K562 (cell line): ENCODE measurements around the gene PPT2. TPM values are rescaled to one million over a fixed set of nuclear protein-coding genes. Genes with fewer than 3 reads are reported as not detected.

Experiments
- ATAC-seq: fragments of 200-7000 bp; cut with Tn5 transposase; 3 replicates; pipeline ENCODE4 v1.9.1; 2020; ENCODE audit warnings: moderate library complexity
- BruUV-seq: library from RNA; stranded (reverse); fragments of 400-500 nt; replicated peaks from 2 replicates; lab custom pipeline; 2021; lab: Mats Ljungman, UMichigan
- CTCF ChIA-PET: fragments of 300-600 bp; formaldehyde crosslinking; extraction: SDS; loops from one replicate; lab custom pipeline; 2021; ENCODE audit warnings: low intra/inter-chr PET ratio; lab: Yijun Ruan, JAX
- POLR2A ChIA-PET: fragments of 300-600, 350-650 bp; sonication (Branson Sonifier 250); formaldehyde crosslinking; extraction: SDS; loops from one replicate; lab custom pipeline; 2021; ENCODE audit warnings: antibody characterized with exemption, inconsistent platforms; lab: Yijun Ruan, JAX
- DNase-seq, 4 experiments: peaks; one replicate each; pipeline versions ENCODE4 v3.0.0 to v3.0.0-alpha.2; 2011 to 2018; ENCODE audit warnings: low spot score in 3 of 4, mixed read lengths in 3 of 4; ENCODE audit errors: extremely low read depth in 1 of 4
- FAIRE-seq: peaks from 2 replicates; lab custom pipeline; 2011; peaks lifted over from hg19 to GRCh38; lab: Jason Lieb, UNC
- H2AFZ ChIP-seq: 2 replicates; pipeline ENCODE4 v1.6.0; 2011; ENCODE audit warnings: low read depth, low read length, control low read depth, inconsistent platforms
- H3K27ac ChIP-seq: fragments of 200-600 bp; 3 replicates; pipeline ENCODE4 v1.8.0; 2011; ENCODE audit warnings: low read depth, mild to moderate bottlenecking, control low read depth, inconsistent platforms, low read length, moderate library complexity, mixed read lengths; ENCODE audit errors: extremely low read depth
- H3K27me3 ChIP-seq, 2 experiments: fragments of 300-600 bp in 1 of 2; 2 replicates in 1 of 2; 3 replicates in 1 of 2; pipeline versions ENCODE4 v1.6.0 to v1.8.0; 2011; ENCODE audit warnings: inconsistent platforms in 2 of 2, low read length in 2 of 2, mild to moderate bottlenecking in 1 of 2, mixed read lengths in 1 of 2, moderate library complexity in 1 of 2; ENCODE audit not compliant: control insufficient read depth in 2 of 2, insufficient read depth in 2 of 2
- H3K36me3 ChIP-seq: fragments of 300-600 bp; 3 replicates; pipeline ENCODE4 v1.8.0; 2011; ENCODE audit warnings: mild to moderate bottlenecking, low read length, inconsistent platforms; ENCODE audit not compliant: control insufficient read depth, insufficient read depth
- H3K4me1 ChIP-seq, 2 experiments: fragments of 200-600 bp in 1 of 2; replicated peaks in 1 of 2; 2 replicates in 1 of 2; 3 replicates in 1 of 2; pipeline versions ENCODE4 v1.5.1 to v1.8.0; 2011; ENCODE audit warnings: inconsistent platforms in 2 of 2, low read length in 2 of 2, mild to moderate bottlenecking in 1 of 2, mixed read lengths in 1 of 2, moderate library complexity in 1 of 2; ENCODE audit not compliant: control insufficient read depth in 2 of 2, insufficient read depth in 2 of 2
- H3K4me2 ChIP-seq: 2 replicates; pipeline ENCODE4 v1.6.1; 2011; ENCODE audit warnings: low read length, control low read depth, inconsistent platforms, mixed read lengths; ENCODE audit not compliant: insufficient read depth
- H3K4me3 ChIP-seq: fragments of 200-600 bp; sonication (generic), shearing (Covaris generic); 2 replicates; pipeline ENCODE4 v1.5.1; 2016; ENCODE audit warnings: control low read depth, inconsistent platforms
- H3K79me2 ChIP-seq: fragments of 200-600 bp; 3 replicates; pipeline ENCODE4 v1.8.0; 2011; ENCODE audit warnings: low read length, inconsistent platforms; ENCODE audit not compliant: control insufficient read depth, insufficient read depth
- H3K9ac ChIP-seq, 2 experiments: 2 replicates each; pipeline versions ENCODE4 v1.6.0 to v1.6.1; 2011; ENCODE audit warnings: low read depth in 2 of 2, low read length in 2 of 2, control low read depth in 1 of 2, inconsistent platforms in 1 of 2, mild to moderate bottlenecking in 1 of 2, mixed read lengths in 1 of 2; ENCODE audit not compliant: insufficient read depth in 1 of 2
- H3K9me1 ChIP-seq: one replicate; pipeline ENCODE4 v1.6.0; 2011; ENCODE audit warnings: inconsistent platforms, mild to moderate bottlenecking, low read length, moderate library complexity; ENCODE audit not compliant: control insufficient read depth, insufficient read depth
- H3K9me3 ChIP-seq: replicated peaks from 2 replicates; pipeline ENCODE4 v1.5.1; 2011; ENCODE audit warnings: low read depth, low read length, inconsistent platforms; ENCODE audit not compliant: control insufficient read depth, insufficient read depth
- H4K20me1 ChIP-seq: replicated peaks from 2 replicates; pipeline ENCODE4 v1.6.1; 2011; ENCODE audit warnings: low read length, inconsistent platforms, mixed read lengths; ENCODE audit not compliant: control insufficient read depth, insufficient read depth
- POLR2G ChIP-seq: fragments of 200-400 bp; formaldehyde crosslinking; IDR thresholded peaks from 2 replicates; pipeline ENCODE4 v1.6.1; 2017; ENCODE audit warnings: low read depth, mild to moderate bottlenecking, antibody characterized with exemption, low read length, moderate library complexity
- RBFOX2 ChIP-seq: fragments of 200-400 bp; formaldehyde crosslinking; IDR thresholded peaks from 2 replicates; pipeline ENCODE4 v1.6.1; 2017; ENCODE audit warnings: low read depth, mild to moderate bottlenecking, low read length, moderate library complexity
- SIN3B ChIP-seq: fragments of 450-650 bp; IDR thresholded peaks from 2 replicates; pipeline ENCODE4 v1.6.1; 2017; ENCODE audit warnings: low read depth, mild to moderate bottlenecking, moderate library complexity
- ZNF24 ChIP-seq: fragments of 450-650 bp; IDR thresholded peaks from 2 replicates; pipeline ENCODE4 v1.6.1; 2016
- ZNF253 ChIP-seq: fragments of 250-450 bp; sonication (Bioruptor Pico); conservative IDR thresholded peaks from 2 replicates; pipeline ENCODE4 v1.6.1; 2021; ENCODE audit warnings: mild to moderate bottlenecking
- ZNF699 ChIP-seq: fragments of 250-450 bp; sonication (Bioruptor Pico); IDR thresholded peaks from 2 replicates; pipeline ENCODE4 v1.8.0; 2021; ENCODE audit warnings: mild to moderate bottlenecking, moderate library complexity; ENCODE audit not compliant: insufficient replicate concordance
- WGBS: fragments of 100-300 bp; shearing (Covaris generic); methylation state at CpG from one replicate; pipeline ENCODE4 v1.1.6; 2016; ENCODE audit warnings: low coverage, mixed read lengths; ENCODE audit not compliant: insufficient coverage; ENCODE audit errors: missing lambda C conversion rate; 5-methylcytosine and 5-hydroxymethylcytosine counted together
- in situ Hi-C: fragments of 300-500 bp; cut with MboI; formaldehyde crosslinking; loops from 4 replicates; pipeline ENCODE4 v1.15.0; 2018; ENCODE audit warnings: inconsistent platforms, mixed read lengths
- intact Hi-C: fragments of 100-400 bp; cut with micrococcal nuclease; formaldehyde crosslinking; loops from 2 replicates; pipeline ENCODE4 v1.14.2; 2022
- polyA plus RNA-seq, 8 experiments: library from polyadenylated mRNA; depleted of rRNA in 4 of 8; stranded (reverse) in 5 of 8; unstranded in 3 of 8; fragments of >200 nt; fragmentation: Nextera tagmentation in 2 of 8; fragmentation: Illumina TruSeq in 1 of 8; extraction: Ambion mirVana in 2 of 8; extraction: Trizol in 1 of 8; gene quantifications; 2 replicates each; pipeline versions ENCODE4 v1.2.1 to v1.2.3, GENCODE V29; 2011 to 2014; ENCODE audit warnings: inconsistent platforms in 1 of 8, missing spikeins in 1 of 8
- total RNA-seq, 7 experiments: library from RNA; depleted of rRNA in 6 of 7; stranded (reverse); fragments of >200 nt in 6 of 7; fragmentation: Illumina TruSeq in 2 of 7; extraction: Trizol in 2 of 7; gene quantifications; 2 replicates each; pipeline versions ENCODE4 v1.2.1 to v1.2.3, GENCODE V29; 2011 to 2021; ENCODE audit warnings: low replicate concordance in 1 of 7
- TF ChIP-seq, protein P1 (sequence below): fragments of 250-450 bp; sonication (Bioruptor Pico); IDR thresholded peaks from 2 replicates; pipeline ENCODE4 v1.9.0; 2021; ENCODE audit warnings: mild to moderate bottlenecking
- TF ChIP-seq, protein P2 (sequence below), 3 experiments: IDR thresholded peaks in 2 of 3; conservative IDR thresholded peaks in 1 of 3; 2 replicates each; pipeline ENCODE4 v1.5.1; 2011 to 2012; ENCODE audit warnings: low read length in 3 of 3, mild to moderate bottlenecking in 3 of 3, control low read depth in 2 of 3, improper control_type of control experiment in 1 of 3, inconsistent platforms in 1 of 3, low read depth in 1 of 3, mixed read lengths in 1 of 3, moderate library complexity in 1 of 3; ENCODE audit not compliant: insufficient read depth in 2 of 3
- TF ChIP-seq, protein P3 (sequence below): sonication (generic); formaldehyde crosslinking; IDR thresholded peaks from 2 replicates; pipeline ENCODE4 v1.8.1; 2023; ENCODE audit warnings: mild to moderate bottlenecking, missing genetic modification reagents
- TF ChIP-seq, protein P4 (sequence below): fragments of 250-450 bp; sonication (Bioruptor Pico); IDR thresholded peaks from 2 replicates; pipeline ENCODE4 v1.4.0; 2020; ENCODE audit warnings: borderline replicate concordance

PPT2 gene
- total and polyA plus RNA-seq, 9 of the 15 experiments (the other 6 are each of a cell fraction or from before 2014, with no cell fraction given): 27.4 to 98.8 (median 69.9) TPM

DNA sequence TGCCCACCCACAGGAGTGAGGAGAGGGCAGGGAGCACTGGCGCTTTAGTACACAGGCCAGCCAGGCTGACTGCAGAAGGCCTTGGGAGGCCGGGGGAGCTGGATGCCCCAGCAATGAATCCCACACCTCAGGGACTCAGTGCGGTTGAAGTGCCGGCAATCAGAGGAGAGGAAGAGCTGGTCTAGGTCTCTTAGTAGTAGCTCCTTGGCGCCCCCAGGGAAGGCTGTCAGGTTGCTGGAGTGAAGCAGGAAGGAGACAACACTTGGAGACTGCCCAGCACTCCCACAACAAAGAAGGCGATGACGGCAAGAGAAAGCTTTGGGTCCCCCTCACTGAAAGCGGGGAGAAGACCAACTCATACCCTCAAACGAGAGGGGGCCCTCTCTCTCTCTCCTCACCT is 36.5 kb upstream of the PPT2 start:
- Histone ChIP-seq H3K4me3 (no peak overlapping the region), H3K9me3 (no peaks in the 10 kb centered on the region), H3K79me2 (no peaks in the 10 kb centered on the region), H3K27ac (no peak overlapping the region), H2AFZ (no peak overlapping the region), H3K36me3 (peaks cover 60% of the 10 kb centered on the region), H3K4me1 (peaks cover 7 to 12% of the 10 kb centered on the region in 2 experiments; a peak in 4 of 5 replicates), H3K9me1 (peaks cover 3% of the 10 kb centered on the region), H4K20me1 (no peaks in the 10 kb centered on the region), H3K4me2 (no peak overlapping the region), H3K27me3 (no peaks in the 10 kb centered on the region), H3K9ac (peak overlapping the region in 1 of 2 experiments; percentile 24; a peak in 1 of 4 replicates)
- DNase-seq (no peak), ATAC-seq (no peak), FAIRE-seq (no peak)
- TF ChIP-seq, protein P1, sequence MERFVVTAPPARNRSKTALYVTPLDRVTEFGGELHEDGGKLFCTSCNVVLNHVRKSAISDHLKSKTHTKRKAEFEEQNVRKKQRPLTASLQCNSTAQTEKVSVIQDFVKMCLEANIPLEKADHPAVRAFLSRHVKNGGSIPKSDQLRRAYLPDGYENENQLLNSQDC (CRISPR knock-in tag): no peak
- TF ChIP-seq, protein P2, sequence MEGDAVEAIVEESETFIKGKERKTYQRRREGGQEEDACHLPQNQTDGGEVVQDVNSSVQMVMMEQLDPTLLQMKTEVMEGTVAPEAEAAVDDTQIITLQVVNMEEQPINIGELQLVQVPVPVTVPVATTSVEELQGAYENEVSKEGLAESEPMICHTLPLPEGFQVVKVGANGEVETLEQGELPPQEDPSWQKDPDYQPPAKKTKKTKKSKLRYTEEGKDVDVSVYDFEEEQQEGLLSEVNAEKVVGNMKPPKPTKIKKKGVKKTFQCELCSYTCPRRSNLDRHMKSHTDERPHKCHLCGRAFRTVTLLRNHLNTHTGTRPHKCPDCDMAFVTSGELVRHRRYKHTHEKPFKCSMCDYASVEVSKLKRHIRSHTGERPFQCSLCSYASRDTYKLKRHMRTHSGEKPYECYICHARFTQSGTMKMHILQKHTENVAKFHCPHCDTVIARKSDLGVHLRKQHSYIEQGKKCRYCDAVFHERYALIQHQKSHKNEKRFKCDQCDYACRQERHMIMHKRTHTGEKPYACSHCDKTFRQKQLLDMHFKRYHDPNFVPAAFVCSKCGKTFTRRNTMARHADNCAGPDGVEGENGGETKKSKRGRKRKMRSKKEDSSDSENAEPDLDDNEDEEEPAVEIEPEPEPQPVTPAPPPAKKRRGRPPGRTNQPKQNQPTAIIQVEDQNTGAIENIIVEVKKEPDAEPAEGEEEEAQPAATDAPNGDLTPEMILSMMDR (IDR thresholded peaks at IDR 0.05 in 2 of 3, conservative IDR thresholded peaks at IDR 0.05 in 1 of 3; ENCODE audit: insufficient read depth in 2 of 3, low read depth in 1 of 3, low read length in 3 of 3): 0 out of 6 replicates have a peak, but pooled peaks of 1 of the 3 experiments have one; percentile 2
- TF ChIP-seq RBFOX2 (0 out of 2 replicates have a peak, but pooled peaks have one; percentile 32), POLR2G (peak; percentile 36; the same call in 1 of the 2 replicates), ZNF253 (CRISPR knock-in tag) (no peak), ZNF699 (CRISPR knock-in tag) (no peak), ZNF24 (no peak), SIN3B (no peak)
- TF ChIP-seq, protein P3, sequence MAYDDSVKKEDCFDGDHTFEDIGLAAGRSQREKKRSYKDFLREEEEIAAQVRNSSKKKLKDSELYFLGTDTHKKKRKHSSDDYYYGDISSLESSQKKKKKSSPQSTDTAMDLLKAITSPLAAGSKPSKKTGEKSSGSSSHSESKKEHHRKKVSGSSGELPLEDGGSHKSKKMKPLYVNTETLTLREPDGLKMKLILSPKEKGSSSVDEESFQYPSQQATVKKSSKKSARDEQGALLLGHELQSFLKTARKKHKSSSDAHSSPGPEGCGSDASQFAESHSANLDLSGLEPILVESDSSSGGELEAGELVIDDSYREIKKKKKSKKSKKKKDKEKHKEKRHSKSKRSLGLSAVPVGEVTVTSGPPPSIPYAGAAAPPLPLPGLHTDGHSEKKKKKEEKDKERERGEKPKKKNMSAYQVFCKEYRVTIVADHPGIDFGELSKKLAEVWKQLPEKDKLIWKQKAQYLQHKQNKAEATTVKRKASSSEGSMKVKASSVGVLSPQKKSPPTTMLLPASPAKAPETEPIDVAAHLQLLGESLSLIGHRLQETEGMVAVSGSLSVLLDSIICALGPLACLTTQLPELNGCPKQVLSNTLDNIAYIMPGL (CRISPR knock-in tag): no peak
- TF ChIP-seq, protein P4, sequence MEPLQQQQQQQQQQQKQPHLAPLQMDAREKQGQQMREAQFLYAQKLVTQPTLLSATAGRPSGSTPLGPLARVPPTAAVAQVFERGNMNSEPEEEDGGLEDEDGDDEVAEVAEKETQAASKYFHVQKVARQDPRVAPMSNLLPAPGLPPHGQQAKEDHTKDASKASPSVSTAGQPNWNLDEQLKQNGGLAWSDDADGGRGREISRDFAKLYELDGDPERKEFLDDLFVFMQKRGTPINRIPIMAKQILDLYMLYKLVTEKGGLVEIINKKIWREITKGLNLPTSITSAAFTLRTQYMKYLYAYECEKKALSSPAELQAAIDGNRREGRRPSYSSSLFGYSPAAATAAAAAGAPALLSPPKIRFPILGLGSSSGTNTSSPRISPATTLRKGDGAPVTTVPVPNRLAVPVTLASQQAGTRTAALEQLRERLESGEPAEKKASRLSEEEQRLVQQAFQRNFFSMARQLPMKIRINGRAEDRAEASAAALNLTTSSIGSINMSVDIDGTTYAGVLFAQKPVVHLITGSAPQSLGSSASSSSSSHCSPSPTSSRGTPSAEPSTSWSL (CRISPR knock-in tag): no peak
- WGBS: 91% methylated on average over 9 of the region's 9 CpGs
- in situ Hi-C loops (no loop called here), intact Hi-C loops (loop anchor here (5.0 to 10.0 kb wide), 3 partner anchors 50 to 297 kb away; partner anchors contain the start of gene ZBTB12)
- POLR2A ChIA-PET: interaction anchor here (0.6 to 4.6 kb wide), 7 partner anchors 8 to 280 kb away, joined by 3 to 25 read pairs (median 4); partner anchors contain the start of genes FKBPL and TNXB
- CTCF ChIA-PET: interaction anchor here (0.8 to 1.9 kb wide), 3 partner anchors 30 to 77 kb away, joined by 3 to 8 read pairs (median 6); no protein-coding TSS in a partner anchor
- BruUV-seq: no TSS peak
